Muscle of arm (tissue), 12 donors: ENCODE data around the gene PRF1. TPM values are rescaled to one million over a fixed set of nuclear protein-coding genes. Genes with fewer than 3 reads are reported as not detected.
A peak's percentile ranks its signal among the peaks of the same experiment; 100 is the strongest.
"Not testable (repeated sequence)": the region's sequence is repeated elsewhere in the genome, so short reads cannot be mapped to it uniquely, and the experiment has no call there.

ENCODE experiments used
- DNase-seq: peaks from one replicate; pipeline ENCODE4 v3.0.0-alpha.2; 2013
- polyA plus RNA-seq, 12 donors: library from polyadenylated mRNA; unstranded; fragments of 120-200 nt; gene quantifications; one replicate each; pipeline ENCODE4 v1.2.1, GENCODE V29; 2013; ENCODE audit not compliant: insufficient read length in 12 of 12

The PRF1 gene
- polyA plus RNA-seq, 12 donors, result 0.31 to 1.8 (median 0.90) TPM; not detected in 2

- no peak for DNase-seq
Measured at GRCh38 chr10:70617798-70618568, 15.4 kb upstream of the PRF1 start.

GRCh38 chr10:70616761-70617160 is 14.2 kb upstream of the PRF1 start:
- no peak for DNase-seq

GRCh38 chr10:70615784-70616522 is 13.4 kb upstream of the PRF1 start:
- DNase-seq, result no peak

- no peak for DNase-seq
Measured at GRCh38 chr10:70615211-70615610, 12.7 kb upstream of the PRF1 start.

GRCh38 chr10:70614364-70614763 is 11.8 kb upstream of the PRF1 start:
- not testable (repeated sequence) for DNase-seq

- DNase-seq, result no peak
Measured at GRCh38 chr10:70613941-70614340, 11.4 kb upstream of the PRF1 start.

GRCh38 chr10:70607936-70608335 is 5.4 kb upstream of the PRF1 start:
- DNase-seq, result no peak

GRCh38 chr10:70605161-70605560 is 2.6 kb upstream of the PRF1 start:
- no peak for DNase-seq

DNA sequence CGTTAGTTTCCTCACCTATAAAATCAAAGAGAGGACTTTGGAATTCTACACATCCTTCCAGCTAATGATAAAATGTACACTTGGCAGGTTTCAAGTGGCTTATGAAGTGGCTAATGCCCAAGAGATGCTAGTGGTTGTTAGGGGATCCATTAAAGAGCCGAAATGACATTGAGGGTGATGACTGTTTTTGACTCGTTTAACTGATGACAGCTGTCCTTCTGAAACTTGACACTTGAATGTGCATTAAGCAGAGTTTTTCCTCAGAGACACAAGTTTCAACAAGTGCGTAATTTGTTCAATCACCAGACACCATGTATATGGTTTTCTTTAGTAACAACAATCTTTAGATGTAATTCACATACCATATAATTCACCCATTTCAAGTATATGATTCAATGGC is 1.6 kb upstream of the PRF1 start:
- DNase-seq, result no peak

DNA sequence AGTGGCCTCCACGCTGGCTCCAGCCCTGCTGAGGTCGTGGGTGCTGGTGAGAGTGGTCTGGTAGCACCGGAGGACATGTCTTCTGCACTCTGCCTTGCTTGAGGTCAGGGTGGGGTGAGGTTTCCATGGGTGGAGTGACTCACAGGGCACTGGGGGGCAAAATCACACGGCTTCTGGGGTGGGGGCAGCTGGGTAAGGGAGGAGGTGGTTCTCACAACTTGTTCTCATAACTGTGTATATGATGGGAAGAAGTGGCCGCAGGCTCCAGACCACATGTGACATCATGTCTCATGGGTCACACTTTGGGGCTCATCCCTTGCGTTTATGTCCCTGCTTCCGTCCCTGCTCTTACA is 884 bp upstream of the PRF1 start:
- DNase-seq, result no peak

DNA sequence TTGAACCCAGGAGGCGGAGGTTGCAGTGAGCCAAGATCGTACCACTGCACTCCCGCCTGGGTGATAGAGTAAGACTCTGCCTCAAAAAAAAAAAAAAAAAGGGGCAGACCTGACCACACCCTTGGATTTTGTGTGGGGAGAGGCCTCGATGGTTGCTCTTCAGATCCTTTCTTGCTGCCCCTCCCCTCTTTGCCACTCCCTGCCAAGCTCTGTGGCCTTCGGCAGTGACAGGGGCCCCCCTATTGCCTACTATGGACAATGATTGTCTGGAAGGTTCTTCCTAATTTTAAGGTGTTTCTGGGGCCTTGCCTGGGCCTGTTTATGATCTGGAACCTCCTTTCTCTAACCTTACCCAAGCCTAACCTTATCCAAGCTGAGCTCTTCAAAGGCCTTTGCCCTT is 795 bp downstream of the PRF1 start:
- DNase-seq, result no peak

DNA sequence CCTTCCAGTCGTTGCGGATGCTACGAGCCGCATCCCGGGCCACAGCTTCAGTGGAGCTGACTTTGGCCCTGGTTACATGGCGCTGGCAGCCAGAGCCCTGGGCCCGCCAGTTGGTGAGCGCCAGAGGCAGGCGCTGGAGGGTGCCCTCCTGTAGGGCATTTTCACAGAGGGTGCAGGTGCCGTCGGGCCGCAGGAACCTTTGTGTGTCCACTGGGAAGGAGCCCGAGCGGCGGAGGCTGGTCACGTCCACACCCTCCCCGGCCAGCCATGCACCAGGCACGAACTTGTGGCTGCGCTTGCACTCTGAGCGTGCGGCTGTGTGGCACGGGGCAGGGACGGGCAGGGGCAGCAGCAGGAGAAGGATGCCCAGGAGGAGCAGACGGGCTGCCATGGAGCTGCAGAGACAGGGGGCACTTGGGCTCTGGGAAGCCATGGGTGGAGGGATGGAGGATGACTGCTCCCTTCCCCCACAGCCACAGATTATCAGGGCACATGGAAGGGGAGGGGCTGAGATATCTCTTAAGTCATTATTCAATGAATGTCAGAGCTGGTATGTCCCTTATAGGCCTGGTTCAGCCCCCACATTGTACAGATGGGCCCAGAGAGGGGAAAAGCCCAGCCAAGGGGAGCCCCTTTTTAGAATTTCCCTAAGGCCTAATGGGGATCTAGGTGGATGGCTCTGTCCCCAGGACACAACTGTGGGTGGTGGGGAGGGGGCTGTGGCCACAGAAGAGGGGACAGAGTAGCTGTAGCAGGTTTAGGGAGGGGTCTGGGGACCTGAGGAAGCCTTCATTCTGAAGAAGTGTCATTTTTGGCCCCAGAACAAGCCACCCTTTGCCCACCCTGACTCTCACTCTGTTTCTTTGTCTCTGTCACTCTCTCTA is 1.8 kb downstream of the PRF1 start:
- no peak for DNase-seq

DNA sequence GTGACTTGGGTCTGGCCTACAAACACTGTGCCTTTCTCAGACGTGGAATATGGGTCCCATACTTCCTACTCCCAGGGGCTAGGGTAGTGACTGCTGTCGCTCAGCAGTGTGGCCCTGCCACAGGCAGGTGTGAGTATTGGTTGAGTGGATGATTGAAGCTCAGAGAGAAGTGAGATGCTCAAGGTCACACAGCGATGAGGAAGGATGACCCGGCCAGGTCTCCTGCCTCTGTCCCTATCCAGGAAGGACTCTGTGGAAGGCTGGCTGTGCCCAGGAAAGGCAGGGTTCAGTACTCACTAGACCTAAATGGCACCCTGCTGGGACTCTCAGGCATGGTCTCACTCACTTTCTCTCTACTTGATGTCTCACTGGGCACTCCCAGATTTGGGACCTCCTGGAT is 2.8 kb downstream of the PRF1 start:
- no peak for DNase-seq

- no peak for DNase-seq
Measured at GRCh38 chr10:70599319-70599718, 3.2 kb downstream of the PRF1 start.

DNA sequence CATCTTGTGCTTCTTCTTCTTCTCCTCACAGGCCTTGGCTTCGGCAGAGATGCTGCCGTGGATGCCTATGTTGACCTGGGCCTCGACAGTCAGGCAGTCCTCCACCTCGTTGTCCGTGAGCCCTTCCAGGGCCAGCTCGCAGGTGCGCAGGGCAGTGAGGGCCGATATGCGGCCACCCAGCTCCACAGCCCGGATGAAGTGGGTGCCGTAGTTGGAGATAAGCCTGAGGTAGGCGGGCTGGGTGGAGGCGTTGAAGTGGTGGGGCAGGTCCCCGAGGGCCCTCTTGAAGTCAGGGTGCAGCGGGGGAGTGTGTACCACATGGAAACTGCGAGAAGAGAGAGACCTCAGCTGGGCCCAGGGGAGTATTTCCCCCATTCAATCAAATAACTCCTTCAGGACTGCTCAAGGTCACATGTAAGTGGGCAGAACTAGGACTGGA is 3.7 kb downstream of the PRF1 start:
- no peak for DNase-seq

DNA sequence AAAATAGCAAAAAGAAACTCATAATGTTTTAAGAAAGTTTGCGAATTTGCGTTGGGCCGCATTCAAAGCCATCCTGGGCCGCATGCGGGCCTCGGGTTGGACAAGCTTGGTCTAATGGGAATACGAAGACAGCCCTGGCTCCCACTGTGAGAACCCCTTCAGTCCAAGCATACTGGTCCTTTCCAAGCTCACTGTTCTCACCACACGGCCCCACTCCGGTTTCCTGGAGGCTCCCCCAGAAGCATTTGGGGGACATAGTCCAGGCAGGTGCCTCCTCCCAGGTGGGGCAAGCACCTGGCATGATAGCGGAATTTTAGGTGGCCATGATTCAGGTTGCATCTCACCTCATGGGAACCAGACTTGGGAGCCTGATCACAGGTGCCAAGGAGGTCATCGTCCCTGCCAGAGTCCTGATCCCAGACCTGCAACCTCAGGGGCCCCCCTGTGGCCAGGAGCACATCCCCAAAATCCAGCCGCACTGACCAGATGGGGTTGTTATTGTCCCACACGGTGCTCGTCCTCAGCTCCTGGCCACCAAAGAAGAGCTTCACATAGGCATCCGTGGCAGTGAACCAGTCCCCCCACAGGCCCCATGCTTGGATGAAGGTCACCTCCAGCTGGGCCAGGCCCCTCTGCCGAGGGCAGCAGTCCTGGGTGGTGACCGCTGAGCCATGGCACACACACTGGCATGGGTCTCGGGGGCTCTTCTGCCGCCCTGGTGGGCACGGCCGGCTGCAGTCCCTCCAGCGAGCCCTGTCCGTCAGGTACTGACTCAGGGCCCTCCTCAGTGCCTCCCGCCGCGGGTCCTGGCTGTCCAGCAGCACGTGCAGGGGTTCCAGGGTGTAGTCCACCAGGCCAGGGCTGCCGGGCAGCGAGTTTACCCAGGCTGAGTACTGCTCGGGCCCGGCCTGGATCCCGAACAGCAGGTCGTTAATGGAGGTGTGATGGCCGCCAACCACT is 4.4 kb downstream of the PRF1 start:
- DNase-seq, result no peak

GRCh38 chr10:70596860-70597809 is 5.4 kb downstream of the PRF1 start:
- peak; percentile 56 for DNase-seq

GRCh38 chr10:70596110-70596798 is 6.3 kb downstream of the PRF1 start:
- DNase-seq, result no peak

GRCh38 chr10:70595566-70596016 is 7.0 kb downstream of the PRF1 start:
- DNase-seq, result no peak
